Mesenchymal stem cell (in vitro differentiated cells and primary cell): ENCODE data around the gene HOGA1.
"Not testable (repeated sequence)": the region's sequence is repeated elsewhere in the genome, so short reads cannot be mapped to it uniquely, and the experiment has no call there.

ENCODE experiments used
- DNase-seq: peaks from one replicate; pipeline ENCODE4 v3.0.0-alpha.2; 2013
- H2AFZ ChIP-seq: one replicate; pipeline ENCODE4 v1.6.1; 2013; ENCODE audit warnings: low read depth, mild to moderate bottlenecking, control low read depth, inconsistent platforms, low read length, moderate library complexity
- H2AK5ac ChIP-seq: 2 replicates; pipeline ENCODE4 v1.6.1; 2013; ENCODE audit warnings: low read length, moderate library complexity, mild to moderate bottlenecking, inconsistent platforms; ENCODE audit not compliant: severe bottlenecking
- H2BK120ac ChIP-seq: one replicate; pipeline ENCODE4 v1.6.1; 2013; ENCODE audit warnings: low read depth, mild to moderate bottlenecking, inconsistent platforms, low read length, moderate library complexity
- H2BK12ac ChIP-seq, 2 experiments: one replicate each; pipeline ENCODE4 v1.6.1; 2013; ENCODE audit warnings: inconsistent platforms in 2 of 2, low read length in 2 of 2, mild to moderate bottlenecking in 2 of 2, moderate library complexity in 2 of 2, control low read depth in 1 of 2
- H2BK15ac ChIP-seq: one replicate; pipeline ENCODE4 v1.6.1; 2013; ENCODE audit warnings: mild to moderate bottlenecking, low read depth, inconsistent platforms; ENCODE audit not compliant: poor library complexity, severe bottlenecking
- H2BK5ac ChIP-seq: 2 replicates; pipeline ENCODE4 v1.6.1; 2013; ENCODE audit warnings: low read depth, mild to moderate bottlenecking, low read length, control low read depth, inconsistent platforms; ENCODE audit not compliant: poor library complexity, severe bottlenecking
- H3K14ac ChIP-seq, 2 experiments: one replicate each; pipeline ENCODE4 v1.6.1; 2013; ENCODE audit warnings: inconsistent platforms in 2 of 2, low read length in 2 of 2, control low read depth in 1 of 2, mild to moderate bottlenecking in 1 of 2, moderate library complexity in 1 of 2
- H3K18ac ChIP-seq, 2 experiments: one replicate each; pipeline ENCODE4 v1.6.1; 2013; ENCODE audit warnings: inconsistent platforms in 2 of 2, low read length in 2 of 2, control low read depth in 1 of 2, low read depth in 1 of 2, mild to moderate bottlenecking in 1 of 2
- H3K23ac ChIP-seq, 2 experiments: one replicate each; pipeline ENCODE4 v1.6.1; 2013; ENCODE audit warnings: inconsistent platforms in 2 of 2, low read length in 2 of 2, mild to moderate bottlenecking in 2 of 2, moderate library complexity in 2 of 2, control low read depth in 1 of 2
- H3K27ac ChIP-seq: 2 replicates; pipeline ENCODE4 v1.5.1; 2013; ENCODE audit warnings: mild to moderate bottlenecking, moderate library complexity, low read length, control low read depth, inconsistent platforms; ENCODE audit not compliant: poor library complexity, severe bottlenecking
- H3K27me3 ChIP-seq, 2 experiments: 2 replicates each; pipeline versions ENCODE4 v1.6.1 to v1.7.0; 2013; ENCODE audit warnings: low read length in 2 of 2, mild to moderate bottlenecking in 2 of 2, moderate library complexity in 2 of 2, control low read depth in 1 of 2, inconsistent platforms in 1 of 2; ENCODE audit not compliant: control insufficient read depth in 1 of 2, insufficient read depth in 1 of 2
- H3K36me3 ChIP-seq, 2 experiments: 2 replicates each; pipeline versions ENCODE4 v1.6.1 to v1.7.0; 2013; ENCODE audit warnings: low read length in 2 of 2, control low read depth in 1 of 2, inconsistent platforms in 1 of 2, low read depth in 1 of 2, mild to moderate bottlenecking in 1 of 2; ENCODE audit not compliant: insufficient read depth in 2 of 2, control insufficient read depth in 1 of 2
- H3K4ac ChIP-seq, 2 experiments: one replicate each; pipeline ENCODE4 v1.6.1; 2013; ENCODE audit warnings: inconsistent platforms in 2 of 2, low read length in 2 of 2, mild to moderate bottlenecking in 2 of 2, moderate library complexity in 2 of 2, control low read depth in 1 of 2, low read depth in 1 of 2
- H3K4me1 ChIP-seq: 2 replicates; pipeline ENCODE4 v1.6.1; 2013; ENCODE audit warnings: low read depth, low read length, control low read depth; ENCODE audit not compliant: control insufficient read depth, insufficient read depth
- H3K4me2 ChIP-seq: 2 replicates; pipeline ENCODE4 v1.6.1; 2013; ENCODE audit warnings: low read length, mild to moderate bottlenecking, inconsistent platforms; ENCODE audit not compliant: poor library complexity, severe bottlenecking
- H3K4me3 ChIP-seq, 2 experiments: 2 replicates each; pipeline versions ENCODE4 v1.5.1 to v1.7.0; 2013; ENCODE audit warnings: low read length in 2 of 2, mild to moderate bottlenecking in 2 of 2, control low read depth in 1 of 2, low read depth in 1 of 2; ENCODE audit not compliant: insufficient read depth in 1 of 2
- H3K79me1 ChIP-seq: replicated peaks from 2 replicates; pipeline ENCODE4 v1.6.1; 2013; ENCODE audit warnings: mild to moderate bottlenecking, control low read depth, low read length, inconsistent platforms; ENCODE audit not compliant: poor library complexity, severe bottlenecking
- H3K9ac ChIP-seq: 2 replicates; pipeline ENCODE4 v1.7.0; 2013; ENCODE audit warnings: mild to moderate bottlenecking, low read length, moderate library complexity
- H3K9me3 ChIP-seq: 2 replicates; pipeline ENCODE4 v1.7.0; 2013; ENCODE audit warnings: mild to moderate bottlenecking, low read length; ENCODE audit not compliant: control insufficient read depth
- H4K8ac ChIP-seq: one replicate; pipeline ENCODE4 v1.6.1; 2013; ENCODE audit warnings: inconsistent platforms, mild to moderate bottlenecking, low read length, moderate library complexity
- H4K91ac ChIP-seq: one replicate; pipeline ENCODE4 v1.6.1; 2013; ENCODE audit warnings: mild to moderate bottlenecking, low read length, inconsistent platforms
- WGBS: methylation state at CpG from one replicate; pipeline ENCODE4 v1.1.7; 2013; ENCODE audit warnings: mixed read lengths; 5-methylcytosine and 5-hydroxymethylcytosine counted together

HOGA1 gene

GRCh38 chr10:97576487-97576886 is 7.7 kb upstream of the HOGA1 start:
- not testable (repeated sequence) for H3K4ac ChIP-seq, H2AK5ac ChIP-seq, H3K36me3 ChIP-seq, H3K18ac ChIP-seq, H3K79me1 ChIP-seq, H3K14ac ChIP-seq, H3K9ac ChIP-seq, H3K4me2 ChIP-seq, DNase-seq, H3K27ac ChIP-seq, H2AFZ ChIP-seq, H2BK12ac ChIP-seq, H3K23ac ChIP-seq, H2BK5ac ChIP-seq, H4K8ac ChIP-seq, H3K27me3 ChIP-seq, H3K9me3 ChIP-seq, H2BK120ac ChIP-seq, H4K91ac ChIP-seq, H2BK15ac ChIP-seq, H3K4me3 ChIP-seq
- WGBS, result 50% methylated on average over 5 of the region's 5 CpGs
- H3K4me1 ChIP-seq, result peaks cover 40% of the 10 kb centered on the region

- Histone ChIP-seq H3K14ac (no peak overlapping the region), H3K4ac (no peak overlapping the region), H3K23ac (no peak overlapping the region), H3K4me3 (no peak overlapping the region), H3K36me3 (peaks cover 0 to 6% of the 10 kb centered on the region in 2 experiments), H3K79me1 (no peaks in the 10 kb centered on the region), H4K91ac (no peak overlapping the region), H3K27ac (no peak overlapping the region), H2BK5ac (no peak overlapping the region), H2BK15ac (no peak overlapping the region), H3K9ac (no peak overlapping the region), H2AFZ (no peak overlapping the region), H2AK5ac (peak overlapping the region; percentile 36), H2BK12ac (no peak overlapping the region), H3K4me2 (no peak overlapping the region), H4K8ac (no peak overlapping the region), H3K9me3 (no peaks in the 10 kb centered on the region), H3K18ac (no peak overlapping the region), H3K27me3 (no peaks in the 10 kb centered on the region), H2BK120ac (no peak overlapping the region), H3K4me1 (peaks cover 32% of the 10 kb centered on the region)
- no peak for DNase-seq
- 82% methylated on average over 9 of the region's 9 CpGs for WGBS
These were observed 6.5 kb upstream of the HOGA1 start for GRCh38 chr10:97577701-97578100.

GRCh38 chr10:97578171-97578844 is 5.9 kb upstream of the HOGA1 start:
- no peak overlapping the region for H2AFZ ChIP-seq
- no peak overlapping the region for H3K4ac ChIP-seq
- H3K4me2 ChIP-seq, result no peak overlapping the region
- H3K4me3 ChIP-seq, result peak overlapping the region in 1 of 2 experiments; percentile 61
- no peak overlapping the region for H3K27ac ChIP-seq
- H3K9me3 ChIP-seq, result no peaks in the 10 kb centered on the region
- no peaks in the 10 kb centered on the region for H3K79me1 ChIP-seq
- DNase-seq, result no peak
- no peak overlapping the region for H2AK5ac ChIP-seq
- no peaks in the 10 kb centered on the region for H3K27me3 ChIP-seq
- H3K36me3 ChIP-seq, result peaks cover 0 to 6% of the 10 kb centered on the region in 2 experiments
- no peak overlapping the region for H4K91ac ChIP-seq
- H2BK12ac ChIP-seq, result no peak overlapping the region
- WGBS, result 96% methylated on average over 35 of the region's 40 CpGs
- H3K4me1 ChIP-seq, result peaks cover 26% of the 10 kb centered on the region
- no peak overlapping the region for H4K8ac ChIP-seq
- no peak overlapping the region for H3K23ac ChIP-seq
- no peak overlapping the region for H2BK120ac ChIP-seq
- no peak overlapping the region for H3K14ac ChIP-seq
- no peak overlapping the region for H3K18ac ChIP-seq
- peak overlapping the region; percentile 43 for H3K9ac ChIP-seq
- no peak overlapping the region for H2BK5ac ChIP-seq
- no peak overlapping the region for H2BK15ac ChIP-seq

- Histone ChIP-seq H2AK5ac (peak overlapping the region; percentile 8), H3K27ac (no peak overlapping the region), H4K8ac (no peak overlapping the region), H3K9me3 (no peaks in the 10 kb centered on the region), H2BK120ac (no peak overlapping the region), H2BK15ac (no peak overlapping the region), H3K4me3 (no peak overlapping the region), H3K79me1 (peaks cover 1% of the 10 kb centered on the region), H2BK12ac (no peak overlapping the region), H3K27me3 (no peaks in the 10 kb centered on the region), H3K4me1 (peaks cover 28% of the 10 kb centered on the region), H4K91ac (no peak overlapping the region), H3K18ac (no peak overlapping the region), H3K4ac (no peak overlapping the region), H3K4me2 (no peak overlapping the region), H3K14ac (no peak overlapping the region), H3K9ac (no peak overlapping the region), H2AFZ (no peak overlapping the region), H2BK5ac (no peak overlapping the region), H3K36me3 (peaks cover 0 to 6% of the 10 kb centered on the region in 2 experiments), H3K23ac (no peak overlapping the region)
- no peak for DNase-seq
- WGBS, result 96% methylated on average over 7 of the region's 9 CpGs
These were observed 3.5 kb upstream of the HOGA1 start for GRCh38 chr10:97580421-97581367.
